HL-60 (cell line): Measurements from ENCODE around the gene KCNH2.

Experiments used
- DNase-seq, 2 experiments: peaks; one replicate each; pipeline ENCODE4 v3.0.0-alpha.2; 2010 to 2020; ENCODE audit warnings: low read depth in 1 of 2, low spot score in 1 of 2
- H3K27ac ChIP-seq: fragments of 250-450 bp; sonication (Bioruptor Pico); replicated peaks from 2 replicates; pipeline ENCODE4 v1.5.1; 2020; ENCODE audit warnings: mild to moderate bottlenecking, moderate library complexity
- H3K27me3 ChIP-seq: fragments of 250-450 bp; sonication (Bioruptor Pico); 2 replicates; pipeline ENCODE4 v1.5.1; 2021; ENCODE audit warnings: mild to moderate bottlenecking, moderate library complexity; ENCODE audit not compliant: insufficient read depth, poor library complexity, severe bottlenecking
- H3K4me3 ChIP-seq: replicated peaks from 2 replicates; pipeline ENCODE4 v1.5.1; 2011; ENCODE audit warnings: mild to moderate bottlenecking, control low read depth, low read length; ENCODE audit not compliant: insufficient read depth
- CTCF ChIP-seq: IDR thresholded peaks from one replicate; pipeline ENCODE4 v1.5.1; 2011; ENCODE audit warnings: low read length, control low read depth, inconsistent platforms; ENCODE audit not compliant: insufficient read depth
- GABPA ChIP-seq: IDR thresholded peaks from 2 replicates; pipeline ENCODE4 v1.6.1; 2012; ENCODE audit warnings: low read depth
- POLR2AphosphoS5 ChIP-seq: IDR thresholded peaks from 2 replicates; pipeline ENCODE4 v1.6.1; 2012; ENCODE audit warnings: low read depth
- REST ChIP-seq: IDR thresholded peaks from 2 replicates; pipeline ENCODE4 v1.6.1; 2012; ENCODE audit warnings: low read depth; ENCODE audit not compliant: insufficient replicate concordance
- SPI1 ChIP-seq: IDR thresholded peaks from 2 replicates; pipeline ENCODE4 v1.6.1; 2012; ENCODE audit warnings: low read depth, mild to moderate bottlenecking, borderline replicate concordance

KCNH2 gene

GRCh38 chr7:150918378-150918777, 59.7 kb downstream of the KCNH2 start:
- H3K27ac ChIP-seq: no peak overlapping the region
- no peak overlapping the region for H3K4me3 ChIP-seq
- DNase-seq: no peak
- H3K27me3 ChIP-seq: no peaks in the 10 kb centered on the region
- TF ChIP-seq CTCF (no peak), REST (no peak), POLR2AphosphoS5 (no peak), GABPA (no peak)

- no peaks in the 10 kb centered on the region for H3K27me3 ChIP-seq
- DNase-seq: no peak
- no peak overlapping the region for H3K4me3 ChIP-seq
- H3K27ac ChIP-seq: no peak overlapping the region
- TF ChIP-seq POLR2AphosphoS5: no peak
- TF ChIP-seq CTCF: no peak
These were observed 60.2 kb downstream of the KCNH2 start for GRCh38 chr7:150917969-150918368.

GRCh38 chr7:150916670-150917069, 61.5 kb downstream of the KCNH2 start:
- TF ChIP-seq SPI1 (no peak), CTCF (no peak), GABPA (no peak), POLR2AphosphoS5 (no peak), REST (no peak)
- H3K27me3 ChIP-seq: no peaks in the 10 kb centered on the region
- no peak overlapping the region for H3K27ac ChIP-seq
- no peak overlapping the region for H3K4me3 ChIP-seq
- DNase-seq: no peak

- Histone ChIP-seq H3K27me3 (no peaks in the 10 kb centered on the region), H3K27ac (no peak overlapping the region)
- no peak for TF ChIP-seq GABPA
- TF ChIP-seq SPI1: no peak
- no peak for TF ChIP-seq CTCF
These were observed 63.2 kb downstream of the KCNH2 start for GRCh38 chr7:150914966-150915365.

More at GRCh38 chr7:150914966-150915365, 63.2 kb downstream of the KCNH2 start:
- DNase-seq: no peak
- no peak overlapping the region for H3K4me3 ChIP-seq
